Fibroblast of skin of abdomen (primary cell): Measurements from ENCODE around the gene LRFN3.
"Not testable (repeated sequence)": the region's sequence is repeated elsewhere in the genome, so short reads cannot be mapped to it uniquely, and the experiment has no call there.

Experiments used
- DNase-seq: peaks from one replicate; pipeline ENCODE4 v3.0.0-alpha.2; 2013

Gene LRFN3

GRCh38 chr19:35905178-35905727 lies 30.9 kb upstream of the LRFN3 start:
- DNase-seq = no peak

- no peak for DNase-seq
Measured at GRCh38 chr19:35907377-35907745, 28.8 kb upstream of the LRFN3 start.

GRCh38 chr19:35908010-35908441 lies 28.1 kb upstream of the LRFN3 start, which contains the start of gene TYROBP:
Gene TYROBP, minus strand, starts transcription at chr19:35908295. Its CDS starts 67 bp downstream, at chr19:35908228.
- DNase-seq = no peak

- no peak for DNase-seq
Measured at GRCh38 chr19:35908973-35909683, 27.0 kb upstream of the LRFN3 start.

GRCh38 chr19:35909684-35910035 lies 26.5 kb upstream of the LRFN3 start:
- DNase-seq = no peak

GRCh38 chr19:35910355-35910754 lies 25.8 kb upstream of the LRFN3 start:
- DNase-seq = not testable (repeated sequence)

GRCh38 chr19:35911173-35911572 lies 25.0 kb upstream of the LRFN3 start:
- DNase-seq = no peak

- DNase-seq = no peak
Measured at GRCh38 chr19:35911790-35912189, 24.4 kb upstream of the LRFN3 start.

GRCh38 chr19:35913589-35913988 lies 22.6 kb upstream of the LRFN3 start:
- DNase-seq = no peak

GRCh38 chr19:35915443-35915842 lies 20.7 kb upstream of the LRFN3 start:
- DNase-seq = no peak

- no peak for DNase-seq
Measured at GRCh38 chr19:35919306-35919705, 16.9 kb upstream of the LRFN3 start.

GRCh38 chr19:35921012-35921411 lies 15.2 kb upstream of the LRFN3 start:
- DNase-seq = no peak

GRCh38 chr19:35925501-35925900 lies 10.7 kb upstream of the LRFN3 start:
- no peak for DNase-seq

- no peak for DNase-seq
Measured at GRCh38 chr19:35928507-35928906, 7.7 kb upstream of the LRFN3 start.

- DNase-seq = no peak
Measured at GRCh38 chr19:35929876-35930275, 6.3 kb upstream of the LRFN3 start.

GRCh38 chr19:35931161-35931873 lies 4.9 kb upstream of the LRFN3 start:
- peak; percentile 100 for DNase-seq

GRCh38 chr19:35931874-35932202 lies 4.3 kb upstream of the LRFN3 start:
- DNase-seq = no peak

GRCh38 chr19:35932291-35932936 lies 3.8 kb upstream of the LRFN3 start:
- no peak for DNase-seq

GRCh38 chr19:35936738-35937268 lies 629 bp downstream of the LRFN3 start:
- no peak for DNase-seq

- DNase-seq = no peak
Measured at GRCh38 chr19:35937345-35938281, 1.4 kb downstream of the LRFN3 start.

- DNase-seq = no peak
Measured at GRCh38 chr19:35938282-35939224, 2.4 kb downstream of the LRFN3 start.
